Measurements from ENCODE around the gene MSANTD4. TPM values are rescaled to one million over a fixed set of nuclear protein-coding genes. Genes with fewer than 3 reads are reported as not detected.

Gene MSANTD4
- total RNA-seq, 1 experiment from 2014 or later = 30.1 TPM

Other genes starting within 250 kb of the MSANTD4 start
- gene KBTBD3, start 55.1 kb upstream of the MSANTD4 start, total RNA-seq (2014; rRNA removed; shearing (Covaris generic)) = 0.86 and 1.9 TPM in 2 replicates
- 83.6 and 120 TPM in 2 replicates for gene AASDHPPT, start 55.4 kb upstream of the MSANTD4 start, total RNA-seq (2014; rRNA removed; shearing (Covaris generic))